GM12892 (cell line): ENCODE results near the gene PTPRN2.

Source experiments
- POLR2A ChIP-seq: IDR thresholded peaks from 2 replicates; pipeline ENCODE4 v1.6.1; 2011; ENCODE audit warnings: low read depth, low read length, control low read depth
- POLR2AphosphoS5 ChIP-seq: IDR thresholded peaks from 2 replicates; pipeline ENCODE4 v1.6.1; 2011; ENCODE audit warnings: low read depth, low read length, control low read depth

DNA sequence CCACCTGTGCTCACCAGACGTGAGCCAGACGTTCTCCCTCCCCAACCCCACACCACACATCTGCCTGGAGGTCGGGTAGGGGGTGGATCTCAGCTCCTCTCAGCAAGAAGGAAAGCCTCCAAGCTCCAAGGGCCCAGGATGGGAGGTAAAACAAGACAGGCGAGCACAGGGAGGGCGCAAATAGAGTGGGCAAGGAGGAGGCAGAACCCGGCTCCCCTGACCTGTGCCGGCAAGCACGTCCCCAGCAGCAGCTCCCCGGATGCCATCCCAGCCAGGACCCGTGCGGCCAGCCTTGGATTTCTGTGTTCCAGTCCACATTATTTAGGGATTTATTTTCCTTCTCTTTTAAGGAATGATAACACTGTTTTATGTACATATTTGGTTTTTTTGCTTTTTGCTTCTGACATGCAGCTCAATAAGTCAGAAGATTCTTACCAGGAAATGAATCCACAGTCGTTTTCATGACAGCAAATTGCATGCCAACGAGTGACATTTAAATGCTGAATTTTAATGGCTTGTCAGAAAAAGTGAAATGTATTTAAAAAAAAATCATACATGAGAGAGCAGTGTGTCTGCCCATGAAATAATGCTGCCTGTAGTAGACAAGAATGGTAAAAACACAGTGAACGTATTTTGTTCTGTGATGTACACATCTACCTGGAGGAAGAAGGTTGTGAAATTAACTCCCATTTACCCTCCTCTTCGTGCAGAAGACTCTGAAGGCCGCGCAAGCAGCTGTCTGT lies 276.5 kb downstream of the PTPRN2 start:
- no peak for TF ChIP-seq POLR2A
- TF ChIP-seq POLR2AphosphoS5 = no peak
